MM.1S (cell line): Measurements from ENCODE around the gene LRTM2.

Experiments
- DNase-seq: peaks from one replicate; pipeline ENCODE4 v3.0.0-alpha.2; 2015
- H2AFZ ChIP-seq: fragments of 300-600 bp; sonication (generic); 2 replicates; pipeline ENCODE4 v1.6.0; 2016; ENCODE audit warnings: antibody characterized with exemption, low read length
- H3F3A ChIP-seq: fragments of 300-600 bp; sonication (generic); 2 replicates; pipeline ENCODE4 v1.6.1; 2016; ENCODE audit warnings: mild to moderate bottlenecking, antibody characterized with exemption, low read length, moderate library complexity, mixed read lengths; ENCODE audit not compliant: insufficient read depth
- H3K27ac ChIP-seq: fragments of 300-600 bp; sonication (generic); 2 replicates; pipeline ENCODE4 v1.5.1; 2016; ENCODE audit warnings: mild to moderate bottlenecking, low read length
- H3K27me3 ChIP-seq: fragments of 300-600 bp; sonication (generic); replicated peaks from 2 replicates; pipeline ENCODE4 v1.6.0; 2016; ENCODE audit warnings: low read length; ENCODE audit not compliant: insufficient read depth
- H3K36me3 ChIP-seq: fragments of 300-600 bp; sonication (generic); replicated peaks from 2 replicates; pipeline ENCODE4 v1.6.1; 2016; ENCODE audit warnings: mild to moderate bottlenecking, low read length, mixed read lengths; ENCODE audit not compliant: insufficient read depth
- H3K4me1 ChIP-seq: fragments of 300-600 bp; sonication (generic); 2 replicates; pipeline ENCODE4 v1.6.1; 2016; ENCODE audit warnings: low read length, mixed read lengths
- H3K4me2 ChIP-seq: fragments of 300-600 bp; sonication (generic); 2 replicates; pipeline ENCODE4 v1.6.0; 2016; ENCODE audit warnings: low read depth, low read length
- H3K4me3 ChIP-seq: fragments of 300-600 bp; sonication (generic); 2 replicates; pipeline ENCODE4 v1.5.1; 2016; ENCODE audit warnings: low read length, mixed read lengths
- H3K79me2 ChIP-seq: fragments of 300-600 bp; sonication (generic); 2 replicates; pipeline ENCODE4 v1.6.1; 2016; ENCODE audit warnings: mixed run types, low read length, mixed read lengths
- H3K9ac ChIP-seq: fragments of 300-600 bp; sonication (generic); 2 replicates; pipeline ENCODE4 v1.6.1; 2016; ENCODE audit warnings: low read length, mixed read lengths
- H3K9me2 ChIP-seq: fragments of 300-600 bp; sonication (generic); replicated peaks from 2 replicates; pipeline ENCODE4 v1.6.1; 2016; ENCODE audit warnings: mild to moderate bottlenecking, low read length, mixed read lengths; ENCODE audit not compliant: insufficient read depth
- H3K9me3 ChIP-seq: fragments of 300-600 bp; sonication (generic); replicated peaks from 2 replicates; pipeline ENCODE4 v1.6.1; 2016; ENCODE audit warnings: mild to moderate bottlenecking, low read length, mixed read lengths; ENCODE audit not compliant: insufficient read depth
- H4K20me1 ChIP-seq: fragments of 300-600 bp; sonication (generic); 2 replicates; pipeline ENCODE4 v1.6.1; 2016; ENCODE audit warnings: mild to moderate bottlenecking, low read length, moderate library complexity, mixed read lengths; ENCODE audit not compliant: insufficient read depth
- CTCF ChIP-seq: fragments of 300-600 bp; sonication (generic); IDR thresholded peaks from 2 replicates; pipeline ENCODE4 v1.5.1; 2016; ENCODE audit warnings: antibody characterized with exemption, low read length, mixed read lengths
- EZH2 ChIP-seq: fragments of 300-600 bp; sonication (generic); optimal IDR thresholded peaks from 2 replicates; pipeline ENCODE3; 2017; ENCODE audit warnings: low read depth, mild to moderate bottlenecking, antibody characterized with exemption, low read length, mixed read lengths
- EZH2phosphoT487 ChIP-seq: fragments of 300-600 bp; sonication (generic); IDR thresholded peaks from 2 replicates; pipeline ENCODE4 v1.6.1; 2018; ENCODE audit warnings: antibody characterized with exemption, low read length

The LRTM2 gene

DNA sequence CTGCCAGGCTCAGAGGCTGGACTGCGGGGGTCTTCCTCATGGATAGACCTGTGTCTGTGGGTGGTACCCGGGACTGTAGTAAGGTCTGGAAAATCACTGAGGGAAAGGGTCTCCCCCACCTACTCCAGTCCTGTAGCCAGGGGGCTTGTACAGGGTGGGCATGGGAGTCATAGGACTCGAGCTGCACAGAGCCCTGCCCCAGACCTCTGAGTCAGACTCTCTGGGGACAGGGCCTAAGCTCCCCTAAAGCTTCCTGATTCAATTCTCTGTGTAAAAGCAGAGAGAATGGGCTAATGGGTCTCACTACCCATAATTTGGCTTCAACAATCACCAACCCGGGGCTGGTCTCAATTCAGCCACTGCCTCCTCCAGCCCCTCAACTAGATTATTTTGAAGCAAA lies 27.0 kb downstream of the LRTM2 start:
- Histone ChIP-seq H3K79me2 (no peaks in the 10 kb centered on the region), H3K27me3 (peaks cover 45% of the 10 kb centered on the region), H3K4me1 (no peaks in the 10 kb centered on the region), H3F3A (no peaks in the 10 kb centered on the region), H3K9me3 (no peaks in the 10 kb centered on the region), H3K4me3 (no peak overlapping the region), H3K4me2 (no peak overlapping the region), H3K27ac (no peak overlapping the region), H2AFZ (no peak overlapping the region), H3K36me3 (no peaks in the 10 kb centered on the region), H4K20me1 (no peaks in the 10 kb centered on the region), H3K9ac (no peak overlapping the region), H3K9me2 (no peaks in the 10 kb centered on the region)
- no peak for DNase-seq
- TF ChIP-seq EZH2 (no peak), CTCF (no peak), EZH2phosphoT487 (no peak)

DNA sequence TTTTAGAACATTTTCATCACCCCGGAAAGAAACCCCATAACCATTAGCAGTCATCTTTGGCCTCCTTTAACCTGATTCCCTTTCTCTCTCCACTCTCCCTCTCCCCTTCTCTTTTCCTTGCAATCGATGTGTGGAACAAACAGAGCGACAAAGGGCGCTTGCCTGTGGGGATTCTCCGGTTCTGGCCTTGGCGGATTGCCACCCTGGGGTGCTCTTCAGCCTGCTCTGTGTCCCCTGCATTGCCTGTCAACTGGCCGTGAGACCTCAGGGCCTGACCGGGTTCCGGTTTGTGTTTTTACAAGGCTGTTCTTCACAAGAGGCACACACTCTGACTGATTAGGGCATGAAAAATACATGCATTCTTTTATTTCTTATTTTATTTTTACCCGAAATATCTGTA lies 27.8 kb downstream of the LRTM2 start:
- Histone ChIP-seq H3K4me1 (no peaks in the 10 kb centered on the region), H3K9ac (no peak overlapping the region), H3F3A (no peaks in the 10 kb centered on the region), H3K4me3 (no peak overlapping the region), H3K36me3 (no peaks in the 10 kb centered on the region), H3K9me2 (no peaks in the 10 kb centered on the region), H3K4me2 (no peak overlapping the region), H3K9me3 (no peaks in the 10 kb centered on the region), H3K27me3 (peaks cover 38% of the 10 kb centered on the region), H4K20me1 (no peaks in the 10 kb centered on the region), H3K79me2 (no peaks in the 10 kb centered on the region), H3K27ac (no peak overlapping the region), H2AFZ (no peak overlapping the region)
- no peak for TF ChIP-seq EZH2phosphoT487
- DNase-seq = no peak

GRCh38 chr12:1848745-1849144 lies 28.4 kb downstream of the LRTM2 start:
- Histone ChIP-seq H3K9ac (no peak overlapping the region), H3K36me3 (no peaks in the 10 kb centered on the region), H3F3A (no peaks in the 10 kb centered on the region), H4K20me1 (no peaks in the 10 kb centered on the region), H3K79me2 (no peaks in the 10 kb centered on the region), H3K4me1 (no peaks in the 10 kb centered on the region), H3K9me3 (no peaks in the 10 kb centered on the region), H3K27me3 (peaks cover 33% of the 10 kb centered on the region), H3K9me2 (no peaks in the 10 kb centered on the region), H3K4me2 (no peak overlapping the region), H3K4me3 (no peak overlapping the region), H3K27ac (no peak overlapping the region), H2AFZ (no peak overlapping the region)
- TF ChIP-seq CTCF = no peak
- TF ChIP-seq EZH2phosphoT487 = no peak
- no peak for TF ChIP-seq EZH2
- no peak for DNase-seq

DNA sequence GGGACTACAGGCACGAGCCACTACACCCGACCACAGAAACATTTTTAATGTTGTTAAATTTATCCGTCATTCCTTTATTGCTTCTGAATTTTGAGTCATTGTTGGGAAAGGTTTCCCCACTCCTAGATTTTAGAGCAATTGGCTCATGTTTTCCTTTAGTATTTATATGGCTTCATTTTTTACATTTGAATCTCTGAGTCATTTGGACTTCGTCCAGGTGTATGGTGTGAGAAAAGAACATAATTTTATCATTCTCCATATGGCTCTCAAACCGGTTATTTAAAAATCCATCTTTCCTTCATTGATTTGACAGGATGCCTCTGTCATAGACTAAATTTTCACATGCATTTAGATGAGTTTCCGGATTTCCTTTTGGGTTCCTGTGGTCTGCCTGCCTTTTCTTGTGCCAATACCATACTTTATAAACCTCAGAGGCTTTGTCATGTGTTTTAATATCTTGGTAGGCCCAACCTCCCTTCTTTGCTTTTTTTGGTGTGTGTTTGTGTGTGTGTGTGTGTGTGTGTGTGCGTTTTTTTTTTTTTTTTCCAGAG lies 30.9 kb downstream of the LRTM2 start:
- H4K20me1 ChIP-seq = no peaks in the 10 kb centered on the region
- no peak overlapping the region for H2AFZ ChIP-seq
- H3K9me2 ChIP-seq = no peaks in the 10 kb centered on the region
- H3K27ac ChIP-seq = no peak overlapping the region
- no peak overlapping the region for H3K4me3 ChIP-seq
- H3K4me2 ChIP-seq = no peak overlapping the region
- no peaks in the 10 kb centered on the region for H3K79me2 ChIP-seq
- H3K9me3 ChIP-seq = no peaks in the 10 kb centered on the region
- H3F3A ChIP-seq = no peaks in the 10 kb centered on the region
- no peak for TF ChIP-seq CTCF
- no peak for TF ChIP-seq EZH2
- no peak for TF ChIP-seq EZH2phosphoT487
- peaks cover 11% of the 10 kb centered on the region; the same call in 1 of the 2 replicates for H3K4me1 ChIP-seq
- H3K27me3 ChIP-seq = peaks cover 11% of the 10 kb centered on the region; the same call in 1 of the 2 replicates
- no peak for DNase-seq
- H3K9ac ChIP-seq = no peak overlapping the region
- H3K36me3 ChIP-seq = no peaks in the 10 kb centered on the region
